GM12872 (cell line): ENCODE data around the gene GOLGA5.

Source experiments
- TF ChIP-seq, protein P1 (sequence below): IDR thresholded peaks from 3 replicates; pipeline ENCODE4 v1.5.1; 2011; ENCODE audit warnings: low read depth, mild to moderate bottlenecking, low read length, moderate library complexity; ENCODE audit not compliant: insufficient read depth

GOLGA5 gene

GRCh38 chr14:92800525-92800924 is 6.4 kb downstream of the GOLGA5 start:
- TF ChIP-seq, protein P1, sequence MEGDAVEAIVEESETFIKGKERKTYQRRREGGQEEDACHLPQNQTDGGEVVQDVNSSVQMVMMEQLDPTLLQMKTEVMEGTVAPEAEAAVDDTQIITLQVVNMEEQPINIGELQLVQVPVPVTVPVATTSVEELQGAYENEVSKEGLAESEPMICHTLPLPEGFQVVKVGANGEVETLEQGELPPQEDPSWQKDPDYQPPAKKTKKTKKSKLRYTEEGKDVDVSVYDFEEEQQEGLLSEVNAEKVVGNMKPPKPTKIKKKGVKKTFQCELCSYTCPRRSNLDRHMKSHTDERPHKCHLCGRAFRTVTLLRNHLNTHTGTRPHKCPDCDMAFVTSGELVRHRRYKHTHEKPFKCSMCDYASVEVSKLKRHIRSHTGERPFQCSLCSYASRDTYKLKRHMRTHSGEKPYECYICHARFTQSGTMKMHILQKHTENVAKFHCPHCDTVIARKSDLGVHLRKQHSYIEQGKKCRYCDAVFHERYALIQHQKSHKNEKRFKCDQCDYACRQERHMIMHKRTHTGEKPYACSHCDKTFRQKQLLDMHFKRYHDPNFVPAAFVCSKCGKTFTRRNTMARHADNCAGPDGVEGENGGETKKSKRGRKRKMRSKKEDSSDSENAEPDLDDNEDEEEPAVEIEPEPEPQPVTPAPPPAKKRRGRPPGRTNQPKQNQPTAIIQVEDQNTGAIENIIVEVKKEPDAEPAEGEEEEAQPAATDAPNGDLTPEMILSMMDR = no peak

- TF ChIP-seq, protein P1 = no peak
Measured at GRCh38 chr14:92801917-92802316, 7.8 kb downstream of the GOLGA5 start.

- TF ChIP-seq, protein P1 = no peak
Measured at GRCh38 chr14:92802678-92803077, 8.6 kb downstream of the GOLGA5 start.

DNA sequence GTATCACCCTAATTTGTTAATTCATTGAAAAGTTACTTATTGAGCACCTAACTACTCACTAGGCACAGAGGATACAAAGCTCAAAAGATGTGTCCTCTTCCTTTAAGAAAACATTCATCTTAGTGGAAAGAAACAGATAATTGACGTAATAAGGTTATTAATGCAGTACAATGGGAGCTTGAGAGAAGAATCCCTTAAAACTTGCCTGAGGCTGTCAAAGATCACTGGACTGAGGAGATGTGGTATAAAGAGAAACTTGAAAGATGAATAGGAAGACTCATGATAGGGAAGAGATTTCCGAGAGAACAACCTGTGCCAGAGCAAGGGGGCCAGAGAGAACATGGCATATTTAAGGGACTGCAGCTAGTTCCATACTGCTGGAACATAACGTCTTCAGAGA is 19.1 kb downstream of the GOLGA5 start:
- TF ChIP-seq, protein P1 = no peak

DNA sequence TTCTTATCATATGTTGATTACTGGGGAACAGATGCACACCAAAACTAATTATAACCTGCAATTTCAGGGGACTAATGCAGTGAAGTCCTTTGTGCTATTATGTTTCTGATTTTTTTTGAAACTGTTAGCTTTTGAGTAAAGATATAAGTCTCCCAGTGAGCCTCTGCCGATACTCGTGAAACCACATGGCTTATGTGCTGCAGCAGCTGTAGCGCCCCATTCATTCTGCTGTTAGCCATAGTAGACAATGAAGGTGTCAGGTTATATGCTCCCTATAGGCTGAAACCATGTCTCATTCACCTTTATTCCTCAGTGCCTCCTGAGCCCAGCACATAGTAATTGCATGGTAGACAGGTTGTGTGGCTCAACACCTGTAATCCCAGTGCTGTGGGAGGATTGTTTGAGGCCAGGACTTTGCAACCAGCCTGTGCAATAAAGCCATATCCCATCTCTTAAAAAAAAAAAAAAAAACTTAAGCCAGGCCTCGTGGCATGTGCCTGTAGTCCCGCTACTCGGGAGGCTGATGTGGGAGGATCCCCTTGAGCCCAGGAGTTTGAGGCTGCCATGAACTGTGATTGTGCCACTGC is 25.0 kb downstream of the GOLGA5 start:
- TF ChIP-seq, protein P1 = no peak

GRCh38 chr14:92830902-92831301 is 36.8 kb downstream of the GOLGA5 start:
- TF ChIP-seq, protein P1 = no peak

DNA sequence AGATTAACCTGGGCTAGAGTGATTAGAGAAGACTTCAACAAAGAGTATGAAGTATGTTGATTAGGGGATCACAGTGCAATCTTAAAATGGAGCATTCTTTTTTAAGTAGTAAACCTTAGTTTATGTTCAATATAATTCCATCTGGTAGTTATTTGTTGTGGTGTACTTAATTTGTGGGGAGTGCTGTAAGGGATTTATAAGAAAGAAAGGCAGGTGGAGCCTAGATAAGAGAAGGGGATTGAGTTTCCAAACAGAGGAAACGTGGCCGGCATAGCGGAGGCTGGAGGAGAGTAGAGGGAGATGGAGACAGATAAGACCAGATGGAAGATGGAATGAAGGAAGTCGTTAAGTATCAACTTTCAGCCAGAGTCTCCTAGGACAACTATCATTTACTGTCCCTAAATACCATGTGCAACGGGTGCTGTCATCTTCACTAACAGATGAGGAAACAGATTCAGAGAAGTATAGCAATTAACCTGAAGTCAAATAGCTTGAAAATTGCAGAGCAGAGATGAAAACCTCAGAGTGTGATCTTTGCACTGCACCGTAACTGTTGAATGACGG is 38.1 kb downstream of the GOLGA5 start:
- TF ChIP-seq, protein P1 = no peak
